Neural progenitor cell (in vitro differentiated cells): ENCODE data around the gene HCK.

ENCODE experiments used
- EZH2 ChIP-seq: fragments of 200-600 bp; sonication (generic); IDR thresholded peaks from 2 replicates; pipeline ENCODE4 v1.6.1; 2017; ENCODE audit warnings: antibody characterized with exemption, mild to moderate bottlenecking, moderate library complexity
- TF ChIP-seq, protein P1 (sequence below): fragments of 200-600 bp; sonication (generic); IDR thresholded peaks from 2 replicates; pipeline ENCODE4 v1.5.1; 2017; ENCODE audit warnings: antibody characterized with exemption, mild to moderate bottlenecking

DNA sequence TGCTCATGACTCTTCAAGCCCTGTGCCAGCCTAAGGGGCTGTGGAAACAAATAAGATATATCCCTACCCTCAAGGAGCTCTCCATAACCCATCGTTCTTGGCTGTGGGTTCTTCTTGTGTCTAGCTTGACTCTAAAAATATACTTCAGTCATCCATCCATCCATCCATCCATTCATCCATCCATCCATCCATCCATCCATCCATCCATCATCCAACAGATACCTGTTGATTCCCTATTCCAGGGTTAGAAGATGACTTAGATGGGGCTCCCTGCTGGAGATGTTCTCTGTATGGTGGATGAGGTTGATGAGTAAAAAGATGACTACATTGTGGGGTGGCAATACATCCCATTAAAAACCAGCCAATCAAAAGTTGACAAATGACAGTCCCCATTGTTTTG lies 23.5 kb downstream of the HCK start:
- TF ChIP-seq, protein P1, sequence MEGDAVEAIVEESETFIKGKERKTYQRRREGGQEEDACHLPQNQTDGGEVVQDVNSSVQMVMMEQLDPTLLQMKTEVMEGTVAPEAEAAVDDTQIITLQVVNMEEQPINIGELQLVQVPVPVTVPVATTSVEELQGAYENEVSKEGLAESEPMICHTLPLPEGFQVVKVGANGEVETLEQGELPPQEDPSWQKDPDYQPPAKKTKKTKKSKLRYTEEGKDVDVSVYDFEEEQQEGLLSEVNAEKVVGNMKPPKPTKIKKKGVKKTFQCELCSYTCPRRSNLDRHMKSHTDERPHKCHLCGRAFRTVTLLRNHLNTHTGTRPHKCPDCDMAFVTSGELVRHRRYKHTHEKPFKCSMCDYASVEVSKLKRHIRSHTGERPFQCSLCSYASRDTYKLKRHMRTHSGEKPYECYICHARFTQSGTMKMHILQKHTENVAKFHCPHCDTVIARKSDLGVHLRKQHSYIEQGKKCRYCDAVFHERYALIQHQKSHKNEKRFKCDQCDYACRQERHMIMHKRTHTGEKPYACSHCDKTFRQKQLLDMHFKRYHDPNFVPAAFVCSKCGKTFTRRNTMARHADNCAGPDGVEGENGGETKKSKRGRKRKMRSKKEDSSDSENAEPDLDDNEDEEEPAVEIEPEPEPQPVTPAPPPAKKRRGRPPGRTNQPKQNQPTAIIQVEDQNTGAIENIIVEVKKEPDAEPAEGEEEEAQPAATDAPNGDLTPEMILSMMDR = no peak
- no peak for TF ChIP-seq EZH2
